ENCODE data around the gene GPR146. TPM values are rescaled to one million over a fixed set of nuclear protein-coding genes. Genes with fewer than 3 reads are reported as not detected.

The GPR146 gene
- total and polyA plus RNA-seq, 2 of the 8 experiments (the other 6 are each of a cell fraction or from before 2014, with no cell fraction given): 1.8 to 2.7 TPM

DNA sequence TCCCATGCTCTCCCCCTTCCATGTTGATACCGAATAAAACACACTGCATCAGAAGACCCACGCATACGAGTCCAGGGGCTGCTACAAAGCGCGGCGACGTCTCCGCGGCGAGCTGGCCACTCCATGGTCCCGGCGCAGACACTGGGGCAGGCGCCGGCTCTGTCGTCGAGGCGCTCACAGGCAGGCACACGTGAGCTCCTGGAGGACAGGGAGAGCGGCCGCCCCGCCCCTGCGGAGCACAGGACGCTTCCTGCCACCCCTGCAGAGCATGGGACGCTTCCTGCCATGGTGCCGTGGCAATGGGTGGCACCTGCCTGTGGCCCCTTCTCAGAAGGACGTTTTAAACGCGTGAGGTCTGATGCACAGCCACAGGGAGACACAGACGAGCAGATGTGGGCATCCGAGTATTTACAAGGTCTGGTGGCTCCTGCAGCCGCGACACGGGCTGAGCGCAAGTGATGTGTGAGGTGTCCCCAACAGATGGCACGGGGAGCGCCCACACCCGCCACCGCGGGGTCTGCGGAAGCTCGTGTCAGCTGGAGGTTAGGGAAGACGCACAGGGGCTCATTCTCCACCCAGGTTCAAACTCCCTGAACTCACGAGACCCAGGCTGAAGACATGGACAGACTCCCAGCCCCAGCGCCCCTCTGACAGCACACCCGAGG is 21.4 kb upstream of the GPR146 start:
- ChIA-PET CTCF (ENCODE audit: partially characterized antibody) (interaction anchor here (1.0 to 10.9 kb wide), 3 partner anchors 29 to 65 kb away, joined by 3 to 117 read pairs (median 43); no protein-coding TSS in a partner anchor), POLR2A (ENCODE audit: partially characterized antibody) (interaction anchor here (0.7 to 1.8 kb wide), 2 partner anchors 9 to 38 kb away, joined by 3 to 4 read pairs; no protein-coding TSS in a partner anchor)
- H4K8ac ChIP-seq (ENCODE audit: extremely low read depth, insufficient read depth, low read length): no peak overlapping the region
- no peak overlapping the region for H3K18ac ChIP-seq (ENCODE audit: extremely low read depth, low read length)
- no peak overlapping the region for H3K4me2 ChIP-seq (ENCODE audit: insufficient read depth in 1 of 2, low read depth in 2 of 2, low read length in 2 of 2)
- no peak overlapping the region for H2AFZ ChIP-seq (ENCODE audit: low read length)
- H3K27me3 ChIP-seq (replicated peaks in 1 of 4; ENCODE audit: control insufficient read depth in 3 of 4, extremely low read depth in 1 of 4, insufficient read depth in 3 of 4, low read length in 3 of 4): no peaks in the 10 kb centered on the region; a peak in 1 of 7 replicates
- no peak overlapping the region for H3K14ac ChIP-seq (ENCODE audit: insufficient read length)
- FAIRE-seq: no peak
- no peak for DNase-seq (ENCODE audit: low read depth in 1 of 2, low spot score in 2 of 2)
- H4K91ac ChIP-seq (replicated peaks; ENCODE audit: insufficient read length, low read length): no peak overlapping the region
- no peak overlapping the region for H2BK12ac ChIP-seq (ENCODE audit: low read depth, low read length)
- no peak overlapping the region for H4K5ac ChIP-seq (ENCODE audit: insufficient read length, low read depth, low read length)
- peaks cover 4% of the 10 kb centered on the region; the same call in 1 of the 2 replicates for H3K23me2 ChIP-seq (ENCODE audit: low read depth, low read length)
- H3K79me2 ChIP-seq (ENCODE audit: control insufficient read depth in 1 of 2, insufficient read depth in 2 of 2, low read length in 2 of 2): peaks cover 0 to 6% of the 10 kb centered on the region in 2 experiments; a peak in 2 of 4 replicates
- peaks cover 7% of the 10 kb centered on the region for H3K79me1 ChIP-seq (ENCODE audit: low read depth, low read length)
- H3K9ac ChIP-seq (replicated peaks in 1 of 4; ENCODE audit: extremely low read depth in 1 of 4, low read depth in 3 of 4, low read length in 3 of 4): no peak overlapping the region
- no peak overlapping the region for H3K27ac ChIP-seq (ENCODE audit: low read depth, low read length)
- H4K20me1 ChIP-seq (replicated peaks in 1 of 2; ENCODE audit: control insufficient read depth in 1 of 2, insufficient read depth in 2 of 2, low read length in 2 of 2): peaks cover 9 to 22% of the 10 kb centered on the region in 2 experiments
- no peak overlapping the region for H2BK120ac ChIP-seq (replicated peaks; ENCODE audit: low read depth, low read length)
- no peak overlapping the region for H2AK5ac ChIP-seq (ENCODE audit: low read depth, low read length)
- H2BK20ac ChIP-seq (ENCODE audit: low read length): no peak overlapping the region
- H3K9me3 ChIP-seq (ENCODE audit: insufficient read depth in 2 of 2, low read depth in 1 of 2, low read length in 1 of 2): no peaks in the 10 kb centered on the region
- no peak overlapping the region for H3K4me3 ChIP-seq (ENCODE audit: extremely low read depth in 1 of 4, insufficient read depth in 2 of 4, low read depth in 3 of 4, low read length in 4 of 4)
- peaks cover 0 to 5% (median 0%) of the 10 kb centered on the region in 4 experiments; a peak in 3 of 7 replicates for H3K4me1 ChIP-seq (replicated peaks in 1 of 4; ENCODE audit: control insufficient read depth in 3 of 4, insufficient read depth in 4 of 4, low read length in 3 of 4)
- no peaks in the 10 kb centered on the region; a peak in 1 of 8 replicates for H3K36me3 ChIP-seq (ENCODE audit: control insufficient read depth in 2 of 4, insufficient read depth in 4 of 4, low read length in 3 of 4)
- no peak overlapping the region for H3K56ac ChIP-seq (replicated peaks; ENCODE audit: insufficient read length, low read depth, low read length)
- WGBS, 2 experiments (ENCODE audit: extremely low coverage in 1 of 2, insufficient coverage in 1 of 2, insufficient read length in 1 of 2, insufficient replicate concordance in 2 of 2, low coverage in 1 of 2, low lambda C conversion rate in 2 of 2, missing lambda C conversion rate in 1 of 2): 93% methylated on average over 45 of the region's 45 CpGs; no CpG with 5 or more reads in 1 of the 2 experiments
- no peak overlapping the region for H2BK15ac ChIP-seq (ENCODE audit: low read length)
- no peak overlapping the region for H3K4ac ChIP-seq (replicated peaks; ENCODE audit: insufficient read length, low read depth, low read length)
- H3K23ac ChIP-seq (ENCODE audit: insufficient read length): no peak overlapping the region
- no peak overlapping the region for H2BK5ac ChIP-seq (ENCODE audit: low read depth, low read length)
- no peak for TF ChIP-seq GTF2F1 (IDR thresholded peaks at IDR 0.05; ENCODE audit: borderline replicate concordance, low read depth, low read length)
- TF ChIP-seq SRF (IDR thresholded peaks at IDR 0.05; ENCODE audit: low read depth, low read length): no peak
- TF ChIP-seq SUZ12 (IDR thresholded peaks at IDR 0.05; ENCODE audit: low read length): no peak
- TF ChIP-seq POLR2AphosphoS5 (IDR thresholded peaks at IDR 0.05; ENCODE audit: low read depth, low read length): no peak
- TF ChIP-seq ASH2L (IDR thresholded peaks at IDR 0.05; ENCODE audit: low read length): no peak
- no peak for TF ChIP-seq BRCA1 (IDR thresholded peaks at IDR 0.05; ENCODE audit: low read depth, low read length)
- TF ChIP-seq KDM5A (IDR thresholded peaks at IDR 0.05; ENCODE audit: low read length): no peak
- TF ChIP-seq JUN (IDR thresholded peaks at IDR 0.05; ENCODE audit: low read depth, low read length): no peak
- TF ChIP-seq CBX8 (IDR thresholded peaks at IDR 0.05; ENCODE audit: borderline replicate concordance, low read depth, low read length): no peak
- no peak for TF ChIP-seq RAD21 (IDR thresholded peaks at IDR 0.05 in 1 of 2, conservative IDR thresholded peaks at IDR 0.05 in 1 of 2; ENCODE audit: low read depth in 2 of 2, low read length in 2 of 2)
- no peak for TF ChIP-seq HDAC6 (IDR thresholded peaks at IDR 0.05; ENCODE audit: low read depth, low read length)
- no peak for TF ChIP-seq RNF2 (IDR thresholded peaks at IDR 0.05; ENCODE audit: borderline replicate concordance, low read depth, low read length, missing control alignments, poor library complexity, severe bottlenecking)

Data from H1 (cell line).